SK-N-MC (cell line): ENCODE data around the gene CLRN3.

ENCODE experiments used
- FOXP2 ChIP-seq: optimal IDR thresholded peaks from 2 replicates; pipeline ENCODE3; 2011; ENCODE audit warnings: mild to moderate bottlenecking, moderate library complexity; ENCODE audit not compliant: insufficient read depth; ENCODE audit errors: extremely low read length, control extremely low read depth
- POLR2AphosphoS5 ChIP-seq: IDR thresholded peaks from 2 replicates; pipeline ENCODE4 v1.6.1; 2012; ENCODE audit warnings: mild to moderate bottlenecking, low read depth, low read length, borderline replicate concordance

DNA sequence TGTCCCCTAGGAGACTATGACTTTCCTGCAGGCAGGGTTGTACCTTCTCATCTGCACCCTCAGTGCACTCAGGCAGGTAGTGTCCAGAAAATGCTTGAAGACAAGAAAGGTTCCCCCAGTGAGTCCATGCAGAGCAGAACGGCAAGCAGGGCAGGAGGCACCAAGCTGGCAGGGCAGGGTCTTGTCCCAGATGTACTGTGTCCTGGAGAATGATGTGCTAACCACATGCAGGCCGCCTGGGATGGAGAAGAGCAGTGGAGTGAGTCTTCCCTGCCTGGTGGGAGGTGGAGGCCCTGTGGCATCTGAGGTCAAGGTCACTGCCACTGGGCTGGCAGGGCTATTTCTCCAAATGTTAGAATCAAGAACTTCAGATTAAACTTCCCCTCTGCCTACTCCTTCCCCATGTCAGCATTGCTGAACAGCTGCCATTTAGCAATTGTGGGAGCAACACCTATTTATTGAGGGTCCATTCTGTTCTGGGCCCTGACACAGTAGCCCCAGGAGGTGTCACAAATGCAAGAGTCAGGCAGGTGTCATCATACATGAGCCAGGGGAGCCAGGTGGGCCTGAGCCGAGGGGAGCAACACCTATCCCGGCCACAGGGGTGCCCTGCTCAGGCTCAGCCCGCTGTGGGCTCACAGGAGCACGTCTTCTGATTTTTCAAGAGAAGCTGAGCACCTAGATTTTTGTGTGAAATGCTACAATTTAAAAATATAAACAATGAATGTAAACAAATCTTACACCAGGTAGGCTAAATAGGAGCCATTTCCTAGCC, 48.3 kb upstream of the CLRN3 start:
- TF ChIP-seq FOXP2 (no peak), POLR2AphosphoS5 (no peak)
